Measurements from ENCODE around the gene WNT10A.

DNA sequence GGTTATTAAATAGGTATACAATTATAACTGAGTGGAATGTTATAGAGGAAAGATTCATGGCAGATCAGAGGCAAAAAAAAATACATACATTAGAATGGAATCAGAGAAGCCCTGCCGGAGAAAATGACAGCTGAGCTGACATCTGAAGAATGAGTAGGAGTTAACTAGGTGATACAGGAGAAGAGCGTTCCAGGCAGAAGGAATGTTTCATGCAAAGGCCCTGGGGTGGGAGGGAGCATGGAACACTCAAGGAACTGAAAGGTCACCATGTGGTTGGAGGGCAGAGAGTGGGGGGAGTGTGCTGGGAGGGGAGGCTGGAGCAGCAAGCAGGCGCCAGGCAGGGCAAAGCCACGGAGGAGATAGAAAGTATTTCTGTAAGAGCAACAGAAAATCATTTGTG lies 47.2 kb downstream of the WNT10A start:
- TF ChIP-seq, protein P1, sequence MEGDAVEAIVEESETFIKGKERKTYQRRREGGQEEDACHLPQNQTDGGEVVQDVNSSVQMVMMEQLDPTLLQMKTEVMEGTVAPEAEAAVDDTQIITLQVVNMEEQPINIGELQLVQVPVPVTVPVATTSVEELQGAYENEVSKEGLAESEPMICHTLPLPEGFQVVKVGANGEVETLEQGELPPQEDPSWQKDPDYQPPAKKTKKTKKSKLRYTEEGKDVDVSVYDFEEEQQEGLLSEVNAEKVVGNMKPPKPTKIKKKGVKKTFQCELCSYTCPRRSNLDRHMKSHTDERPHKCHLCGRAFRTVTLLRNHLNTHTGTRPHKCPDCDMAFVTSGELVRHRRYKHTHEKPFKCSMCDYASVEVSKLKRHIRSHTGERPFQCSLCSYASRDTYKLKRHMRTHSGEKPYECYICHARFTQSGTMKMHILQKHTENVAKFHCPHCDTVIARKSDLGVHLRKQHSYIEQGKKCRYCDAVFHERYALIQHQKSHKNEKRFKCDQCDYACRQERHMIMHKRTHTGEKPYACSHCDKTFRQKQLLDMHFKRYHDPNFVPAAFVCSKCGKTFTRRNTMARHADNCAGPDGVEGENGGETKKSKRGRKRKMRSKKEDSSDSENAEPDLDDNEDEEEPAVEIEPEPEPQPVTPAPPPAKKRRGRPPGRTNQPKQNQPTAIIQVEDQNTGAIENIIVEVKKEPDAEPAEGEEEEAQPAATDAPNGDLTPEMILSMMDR (IDR thresholded peaks at IDR 0.05), result no peak
- TF ChIP-seq POLR2A (IDR thresholded peaks at IDR 0.05) (no peak), EP300 (IDR thresholded peaks at IDR 0.05) (no peak)

Data from tibial nerve (tissue), 4 donors.